Renal pelvis (tissue), 4 donors: ENCODE measurements around the gene SUMF2. TPM values are rescaled to one million over a fixed set of nuclear protein-coding genes. Genes with fewer than 3 reads are reported as not detected.
A peak's percentile ranks its signal among the peaks of the same experiment; 100 is the strongest.
"Not testable (repeated sequence)": the region's sequence is repeated elsewhere in the genome, so short reads cannot be mapped to it uniquely, and the experiment has no call there.

Experiments
- DNase-seq: peaks from one replicate; pipeline ENCODE4 v3.0.0-alpha.2; 2013
- polyA plus RNA-seq, 3 donors: library from polyadenylated mRNA; unstranded; fragments of 120-200 nt; gene quantifications; one replicate each; pipeline ENCODE4 v1.2.1, GENCODE V29; 2013; ENCODE audit not compliant: insufficient read length in 3 of 3

The SUMF2 gene
- polyA plus RNA-seq, 3 donors, result 128 to 160 (median 147) TPM

DNA sequence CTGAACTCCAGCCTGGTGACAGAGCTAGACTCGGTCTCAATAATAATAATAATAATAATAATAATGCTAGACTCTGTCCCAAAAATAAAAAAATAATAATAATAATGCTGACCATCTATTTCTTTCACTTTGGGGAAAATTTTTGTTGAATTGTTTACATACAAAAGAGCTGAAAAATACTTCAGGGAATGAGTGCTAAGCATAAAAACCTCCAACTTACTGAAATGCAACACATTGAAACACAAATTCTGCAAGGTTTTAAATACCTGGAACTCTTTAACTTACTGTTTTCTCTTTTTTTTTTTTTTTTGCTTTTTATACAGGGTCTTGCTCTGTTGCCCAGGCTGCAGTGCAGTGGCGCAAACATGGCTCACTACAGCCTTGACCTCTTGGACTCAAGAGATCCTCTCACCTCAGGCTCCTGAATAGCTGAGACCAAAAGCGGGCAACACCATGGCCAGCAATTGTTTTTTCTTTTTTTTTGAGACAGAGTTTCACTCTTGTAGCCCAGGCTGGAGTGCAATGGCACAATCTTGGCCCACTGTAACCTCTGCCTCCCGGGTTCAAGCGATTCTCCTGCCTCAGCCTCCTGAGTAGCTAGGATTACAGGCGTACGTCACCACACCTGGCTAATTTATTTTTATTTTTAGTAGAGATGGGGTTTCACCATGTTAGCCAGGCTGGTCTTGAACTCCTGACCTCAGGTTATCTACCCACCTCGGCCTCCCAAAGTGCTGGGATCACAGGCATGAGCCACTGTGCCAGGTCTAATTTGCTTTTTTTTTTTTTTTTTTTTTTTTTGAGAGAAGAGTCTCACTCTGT is 34.3 kb downstream of the SUMF2 start:
- not testable (repeated sequence) for DNase-seq

DNA sequence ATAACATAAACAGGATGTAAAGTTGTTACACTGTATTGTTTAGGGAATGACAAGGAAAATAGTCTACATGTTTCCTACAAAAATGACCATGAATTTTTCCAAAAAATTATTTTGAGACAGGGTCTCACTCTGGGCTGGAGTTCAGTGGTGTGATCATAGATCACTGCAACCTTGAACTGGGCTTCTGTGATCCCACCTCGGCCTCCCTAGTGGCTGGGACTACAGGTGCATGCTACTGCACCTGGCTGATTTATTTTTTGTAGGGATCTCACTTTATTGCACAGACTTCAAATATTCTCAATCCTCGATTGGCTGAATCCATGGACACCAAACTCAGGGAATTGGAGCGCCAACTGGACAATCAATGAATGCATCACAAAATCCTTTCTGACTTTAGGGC is 35.6 kb downstream of the SUMF2 start:
- DNase-seq, result no peak

DNA sequence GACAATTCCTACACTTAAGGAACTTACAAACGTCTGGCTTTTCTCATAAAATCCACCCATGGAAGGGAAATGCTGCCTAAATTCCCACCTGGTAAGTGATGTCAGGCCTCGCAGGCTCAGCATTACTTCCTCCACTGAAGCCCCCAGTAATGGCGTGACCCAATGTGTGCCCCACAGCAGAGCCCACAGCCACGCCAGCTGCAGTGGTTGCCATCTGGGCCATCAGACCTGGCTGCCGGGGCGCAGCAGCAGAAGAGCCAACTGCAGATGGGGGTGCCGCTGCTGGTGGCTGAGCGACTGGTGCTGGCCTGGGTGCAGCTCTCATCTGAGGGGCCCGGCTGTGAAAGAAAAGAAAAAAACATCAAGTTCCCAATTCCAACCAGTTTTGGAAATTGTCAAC is 40.1 kb downstream of the SUMF2 start:
- not testable (repeated sequence) for DNase-seq

DNA sequence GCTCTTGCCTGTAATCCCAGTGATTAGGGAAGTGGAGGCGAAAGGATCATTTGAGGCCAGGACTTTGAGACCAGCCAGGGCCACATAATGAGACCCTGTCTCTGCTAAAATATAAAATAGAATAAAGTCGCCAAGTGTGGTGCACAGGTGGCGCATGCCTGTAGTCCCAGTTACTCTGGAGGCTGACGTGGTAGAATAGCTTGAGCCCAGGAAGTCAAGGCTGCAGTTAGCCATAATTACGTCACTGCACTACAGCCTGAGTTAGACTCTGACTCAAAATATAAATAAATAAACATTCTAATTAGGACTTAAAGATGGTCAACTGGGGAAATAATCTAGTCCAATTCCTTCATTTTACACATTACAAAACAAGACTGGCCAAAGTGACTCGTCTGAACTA is 41.4 kb downstream of the SUMF2 start:
- peak; percentile 38 for DNase-seq

DNA sequence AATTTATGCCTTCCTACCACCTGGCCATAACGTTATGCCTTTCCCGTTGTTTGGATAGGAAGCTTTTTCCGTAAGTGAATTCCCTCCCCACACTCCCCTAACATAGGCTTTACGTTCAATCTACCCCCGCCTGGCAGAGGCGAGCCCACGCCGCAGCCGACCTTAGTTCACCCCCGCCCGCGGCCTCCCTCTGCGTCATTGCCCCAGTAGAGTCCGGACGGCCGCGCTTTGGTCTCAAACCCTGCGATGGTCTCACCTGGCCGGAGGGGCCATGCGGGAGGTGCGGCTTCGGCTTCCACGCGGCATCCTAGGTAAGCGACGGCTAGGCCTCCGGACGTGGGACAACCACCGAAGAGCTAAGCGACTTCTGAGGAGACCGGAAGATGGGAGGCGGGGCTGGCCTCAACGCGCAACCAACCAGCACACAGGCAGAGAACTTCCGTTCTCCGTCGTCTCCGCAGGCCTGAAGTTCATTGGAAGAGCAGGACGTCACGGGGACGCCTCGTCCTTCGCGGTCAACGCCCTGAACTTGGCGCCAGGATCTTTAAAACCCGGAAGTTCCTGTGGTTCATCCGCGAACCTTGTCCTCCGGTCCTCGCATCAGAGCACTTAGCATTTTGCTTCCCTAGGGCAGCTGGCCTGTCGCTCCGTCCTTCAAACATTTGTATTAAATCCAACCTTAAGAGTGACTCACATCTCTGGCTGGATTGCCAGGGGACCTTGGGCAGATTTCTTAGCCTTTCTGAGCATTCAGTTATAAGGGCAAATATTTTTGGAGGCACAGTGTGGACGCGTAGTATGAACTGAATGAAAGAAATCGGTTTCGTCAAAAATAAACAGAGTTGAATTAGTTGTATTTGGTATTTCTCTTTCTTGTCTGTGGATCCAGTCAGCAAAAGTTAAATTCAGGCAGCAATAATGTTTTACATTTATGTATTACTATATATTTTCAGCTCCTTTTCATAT is 42.3 kb downstream of the SUMF2 start, which contains the start of gene CHCHD2:
TSS of gene CHCHD2 (minus strand) at position 369 of the 966 bp plus-strand sequence. CDS start at position 306, 63 bp downstream.
- DNase-seq, result peak; percentile 98

DNA sequence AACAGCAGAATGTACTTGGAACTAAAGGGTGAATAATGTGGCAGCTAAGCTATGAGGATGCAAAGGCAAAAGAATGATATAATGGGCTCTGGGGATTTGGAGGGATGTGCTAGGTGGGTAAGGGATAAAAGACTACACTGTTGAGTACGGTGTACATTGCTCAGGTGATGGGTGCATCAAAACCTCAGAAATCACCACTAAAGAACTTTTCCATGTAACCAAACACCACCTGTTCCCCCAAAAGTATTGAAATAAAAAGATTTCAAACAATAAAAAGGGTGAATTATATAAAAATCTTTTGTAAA is 43.8 kb downstream of the SUMF2 start:
- DNase-seq, result no peak

DNA sequence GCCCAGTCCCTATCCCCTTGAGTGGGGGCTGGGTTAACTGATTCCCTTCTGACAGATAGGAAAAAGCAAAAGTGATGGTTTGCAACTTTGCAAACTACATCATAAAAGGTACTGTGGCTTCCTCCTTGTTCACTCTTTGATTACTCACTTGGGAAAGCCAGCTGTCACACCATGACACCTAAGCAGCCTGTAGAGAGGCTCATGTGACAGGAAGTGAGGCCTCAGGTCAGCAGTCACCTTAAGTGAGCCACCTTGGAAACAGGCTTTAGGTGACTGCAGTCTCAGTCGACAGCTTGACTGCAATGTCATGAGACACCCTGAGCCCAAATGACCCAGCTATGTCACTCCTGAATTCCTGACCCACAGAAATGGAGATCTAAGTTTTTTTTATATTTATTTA is 46.5 kb downstream of the SUMF2 start:
- no peak for DNase-seq

DNA sequence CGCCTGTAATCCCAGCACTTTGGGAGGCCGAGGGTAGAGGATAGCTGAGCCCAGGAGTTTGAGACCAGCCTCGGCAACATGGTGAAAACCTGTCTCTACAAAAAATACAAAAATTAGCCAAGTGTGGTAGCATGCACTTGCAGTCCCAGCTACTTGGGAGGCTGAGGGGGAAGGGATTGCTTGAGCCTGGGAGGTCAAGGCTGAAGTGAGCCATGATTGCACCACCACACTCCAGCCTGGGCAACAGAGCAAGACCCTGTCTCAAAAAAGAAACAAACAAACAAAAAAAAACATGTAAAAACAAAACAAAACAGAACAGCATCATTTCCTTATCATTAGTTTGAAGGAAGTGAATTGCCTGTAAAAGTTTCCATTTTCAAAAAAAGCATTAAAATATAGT is 48.2 kb downstream of the SUMF2 start:
- not testable (repeated sequence) for DNase-seq

DNA sequence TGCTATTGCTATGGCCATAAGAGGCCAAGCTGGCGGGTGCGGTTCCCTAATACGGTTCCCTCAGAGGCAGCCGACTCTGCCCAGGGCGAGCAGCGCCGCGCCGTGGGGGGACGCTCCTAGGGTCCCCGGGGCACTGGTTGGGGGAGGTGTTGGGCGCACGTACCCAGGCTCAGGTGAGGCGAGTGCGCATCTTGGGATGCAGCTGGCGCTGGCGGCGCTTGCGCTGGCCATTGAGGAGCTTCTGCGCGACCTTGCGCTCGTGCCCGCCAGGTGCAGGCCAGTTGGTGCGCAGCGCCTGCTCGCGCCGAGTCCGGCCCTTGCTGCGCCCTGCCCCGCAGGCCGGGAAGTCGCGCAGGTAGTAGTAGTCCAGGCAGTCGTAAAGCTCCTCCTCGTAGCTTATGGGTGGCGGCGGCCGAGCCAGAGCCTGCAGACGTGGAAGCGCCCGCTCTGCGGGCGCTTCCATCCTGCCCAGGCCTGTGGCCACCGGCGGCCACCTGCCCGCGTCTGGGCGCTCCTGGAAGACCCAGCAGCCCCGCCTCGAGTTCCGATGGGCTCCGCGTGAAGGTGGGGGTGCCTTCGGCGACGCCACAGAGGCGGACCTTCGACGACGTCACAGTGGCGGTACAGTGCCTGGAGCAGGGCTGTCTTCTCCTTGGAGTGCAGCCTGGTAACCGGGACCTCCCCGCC is 51.9 kb downstream of the SUMF2 start, which contains the start of gene NUPR2:
TSS of gene NUPR2 (minus strand) at position 566 of the 687 bp plus-strand sequence. CDS start at position 463, 103 bp downstream.
- no peak for DNase-seq

DNA sequence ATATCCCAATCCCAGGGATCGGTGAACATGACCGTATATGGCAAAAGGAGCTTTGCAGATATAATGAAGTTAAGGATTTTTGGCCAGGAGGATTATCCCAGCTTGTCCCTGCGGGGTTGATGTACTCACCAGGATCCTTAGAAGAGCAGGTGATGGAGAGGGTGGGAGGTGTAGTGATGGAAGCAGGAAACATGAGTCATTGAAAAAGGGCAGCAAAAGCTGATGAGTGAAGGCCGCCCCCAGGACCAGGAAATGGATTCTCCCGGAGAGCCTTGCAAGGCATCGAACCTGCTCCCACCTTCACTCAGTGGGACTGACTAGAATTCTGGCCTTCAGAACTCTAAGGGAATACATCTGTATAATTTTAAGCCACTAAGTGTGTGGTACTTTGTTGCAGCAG is 57.4 kb downstream of the SUMF2 start:
- DNase-seq, result no peak

DNA sequence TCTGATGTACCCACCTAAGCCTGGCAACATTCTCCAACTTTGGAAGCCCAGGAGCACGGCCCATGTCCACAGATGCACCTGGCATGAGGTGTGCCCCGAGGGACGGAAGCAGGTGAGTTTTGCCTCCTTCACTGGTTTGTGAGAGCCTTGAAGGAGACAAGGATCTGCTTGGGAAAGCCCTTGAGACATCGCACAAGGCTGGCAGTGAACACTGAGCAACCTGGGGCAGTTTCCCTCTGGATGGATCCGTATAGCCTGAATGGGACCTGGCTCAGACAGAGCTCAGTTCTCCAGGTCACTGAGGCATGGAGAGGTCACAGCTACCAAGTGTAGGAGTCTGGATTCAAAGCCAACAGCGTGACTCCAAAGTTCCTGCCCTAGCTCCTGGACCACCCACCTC is 60.9 kb downstream of the SUMF2 start:
- DNase-seq, result no peak

DNA sequence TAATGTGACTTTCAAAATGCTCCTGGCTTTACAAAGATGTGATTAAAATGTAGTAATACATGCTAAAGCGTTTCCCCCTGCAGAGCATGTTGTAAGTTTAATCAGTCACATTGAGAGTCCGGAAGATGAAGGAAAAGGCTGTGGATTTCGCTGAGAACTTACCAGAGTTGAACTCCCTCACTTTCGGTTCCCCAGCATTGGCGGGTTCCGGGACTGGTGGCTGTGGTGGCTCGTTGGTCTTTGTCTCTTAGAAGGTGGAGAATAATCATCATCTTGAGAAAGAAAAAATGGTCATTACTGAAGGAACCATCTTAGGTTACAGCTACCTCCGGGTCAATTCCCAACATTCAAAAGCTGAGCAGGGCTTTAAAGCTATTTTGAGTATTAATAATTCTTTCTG is 61.7 kb downstream of the SUMF2 start:
- no peak for DNase-seq

DNA sequence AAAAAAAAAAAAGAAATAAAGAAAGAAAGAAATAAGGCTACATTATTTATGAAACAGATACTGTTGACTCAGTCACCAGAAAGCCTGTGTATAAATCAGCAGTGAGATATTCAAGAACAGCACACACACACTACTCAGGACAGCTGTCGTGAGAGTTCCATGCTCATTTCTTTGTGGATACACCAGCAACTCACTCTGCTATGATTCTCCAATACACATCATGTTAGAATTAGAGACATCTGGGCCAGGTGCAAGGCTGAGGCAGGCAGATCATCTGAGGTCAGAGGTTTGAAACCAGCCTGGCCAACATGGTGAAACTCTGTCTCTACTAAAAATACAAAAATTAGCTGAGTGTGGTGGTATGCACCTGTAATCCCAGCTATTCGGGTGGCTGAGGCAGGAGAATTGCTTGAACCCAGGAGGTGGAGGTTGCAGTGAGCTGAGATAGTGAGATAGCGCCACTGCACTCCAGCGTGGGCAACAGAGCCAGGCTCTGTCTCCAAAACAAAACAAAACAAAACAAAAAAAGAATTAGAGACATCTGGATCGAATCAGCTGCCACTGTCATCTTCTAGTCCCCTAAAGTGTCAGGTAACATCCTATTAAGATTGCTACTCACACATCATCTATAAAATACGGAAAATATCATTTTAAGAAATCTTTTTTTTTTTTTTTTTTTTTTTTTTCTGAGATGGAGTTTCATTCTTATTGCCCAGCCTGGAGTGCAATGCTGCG is 63.3 kb downstream of the SUMF2 start:
- DNase-seq, result no peak

Other genes starting within 250 kb of the SUMF2 start
- under 1 TPM; 0.19 to 0.50 (median 0.32) TPM for gene SEPTIN14, start 201.5 kb upstream of the SUMF2 start, polyA plus RNA-seq
- gene ZNF713, start 176.8 kb upstream of the SUMF2 start, polyA plus RNA-seq, result 10 to 100 TPM; 10.8 to 16.5 (median 14.0) TPM
- 10 to 100 TPM; 14.2 to 18.3 (median 15.7) TPM for gene MRPS17, start 112.4 kb upstream of the SUMF2 start, polyA plus RNA-seq
- gene NIPSNAP2, start 99.7 kb upstream of the SUMF2 start, polyA plus RNA-seq, result 100 to 1,000 TPM in 2 of 3 donors, 10 to 100 TPM in 1; 97.2 to 114 (median 114) TPM
- gene PSPH, start 12.8 kb upstream of the SUMF2 start, polyA plus RNA-seq, result 10 to 100 TPM; 26.4 to 37.9 (median 35.5) TPM
- gene CCT6A, start 12.5 kb upstream of the SUMF2 start, polyA plus RNA-seq, result 100 to 1,000 TPM; 203 to 252 (median 239) TPM
- gene PHKG1, start 28.7 kb downstream of the SUMF2 start, polyA plus RNA-seq, result 1 to 10 TPM; 1.0 to 3.0 (median 2.6) TPM
- gene CHCHD2, start 42.2 kb downstream of the SUMF2 start, polyA plus RNA-seq, result 100 to 1,000 TPM; 251 to 306 (median 302) TPM
- 1 to 10 TPM; 2.5 to 3.1 (median 2.7) TPM for gene NUPR2, start 52.1 kb downstream of the SUMF2 start, polyA plus RNA-seq